ENCODE measurements around the gene PMF1.

PMF1 gene

GRCh38 chr1:156241311-156241811 lies 28.6 kb downstream of the PMF1 start:
- DNase-seq, result no peak

DNA sequence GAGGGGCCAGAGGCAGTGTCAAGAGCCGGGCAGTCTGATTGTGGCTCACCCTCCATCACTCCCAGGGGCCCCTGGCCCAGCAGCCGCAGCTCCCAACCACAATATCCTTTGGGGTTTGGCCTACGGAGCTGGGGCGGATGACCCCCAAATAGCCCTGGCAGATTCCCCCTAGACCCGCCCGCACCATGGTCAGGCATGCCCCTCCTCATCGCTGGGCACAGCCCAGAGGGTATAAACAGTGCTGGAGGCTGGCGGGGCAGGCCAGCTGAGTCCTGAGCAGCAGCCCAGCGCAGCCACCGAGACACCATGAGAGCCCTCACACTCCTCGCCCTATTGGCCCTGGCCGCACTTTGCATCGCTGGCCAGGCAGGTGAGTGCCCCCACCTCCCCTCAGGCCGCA lies 29.1 kb downstream of the PMF1 start, which contains the start of gene BGLAP:
Gene BGLAP (plus strand): TSS at position 259 of the 400 bp plus-strand sequence. CDS start 48 bp downstream, at position 307.
- DNase-seq, result no peak

GRCh38 chr1:156242738-156243137 lies 29.9 kb downstream of the PMF1 start:
- no peak for DNase-seq

GRCh38 chr1:156244126-156244525 lies 31.3 kb downstream of the PMF1 start:
- DNase-seq, result no peak

DNA sequence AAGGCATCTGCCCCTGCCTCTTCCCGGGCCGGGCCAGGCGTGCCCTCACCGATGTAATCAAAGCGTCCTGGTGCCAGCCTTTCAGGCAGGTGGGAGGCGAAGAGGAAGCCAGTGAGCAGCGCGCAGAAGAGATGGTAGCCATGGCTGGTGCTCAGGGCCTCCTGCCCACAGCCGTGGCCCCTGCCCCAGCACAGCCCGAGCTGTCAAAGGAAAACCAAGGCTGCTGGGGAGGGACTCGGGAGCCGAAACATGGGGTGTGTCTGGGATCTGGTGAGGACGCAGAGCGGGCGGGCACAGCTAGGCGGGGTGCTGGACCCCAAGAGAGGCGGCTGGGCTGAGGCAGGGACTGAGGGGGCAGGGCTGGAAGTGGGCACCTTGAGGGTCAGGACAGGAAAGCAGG lies 31.9 kb downstream of the PMF1 start:
- no peak for DNase-seq

DNA sequence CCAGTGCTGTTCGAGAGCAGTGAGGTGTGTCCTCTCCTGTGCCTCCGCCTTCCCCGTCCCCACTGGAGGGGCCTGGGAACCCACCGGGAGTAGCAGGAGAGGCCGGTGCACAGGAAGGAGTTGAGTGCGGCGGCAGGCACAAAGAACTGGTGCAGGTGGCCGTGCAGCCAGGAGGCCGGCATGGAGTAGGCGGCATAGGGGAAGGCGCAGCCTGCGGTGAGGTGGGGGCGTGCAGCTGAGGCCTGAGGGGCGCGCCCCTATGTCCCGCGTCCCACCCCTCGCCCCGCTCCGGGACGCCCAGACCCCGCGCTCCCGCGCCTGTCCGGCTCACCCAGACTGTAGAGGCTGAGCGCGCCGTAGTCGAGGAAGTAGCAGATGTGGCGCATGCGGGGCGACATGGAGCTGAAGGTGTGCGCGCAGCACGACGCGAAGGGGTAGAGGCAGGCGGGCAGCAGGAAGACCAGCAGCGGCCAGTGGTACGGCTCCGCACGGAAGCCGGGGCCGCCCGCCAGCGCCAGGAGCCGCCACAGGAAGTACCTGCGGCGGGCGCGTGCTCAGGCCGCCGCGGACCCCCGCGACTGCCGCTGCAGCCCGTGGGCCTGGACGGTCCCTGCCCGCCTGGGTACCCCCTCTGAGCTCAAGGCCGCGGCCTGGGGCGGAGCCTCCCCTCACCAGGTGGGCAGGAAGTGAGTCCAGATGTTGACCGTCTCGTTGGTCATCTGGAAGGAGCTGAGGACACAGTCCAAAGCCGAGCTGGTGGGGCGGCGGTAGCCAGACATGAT lies 32.8 kb downstream of the PMF1 start:
- DNase-seq, result no peak

GRCh38 chr1:156246241-156246780 lies 33.5 kb downstream of the PMF1 start:
- no peak for DNase-seq

- no peak for DNase-seq
Measured at GRCh38 chr1:156246781-156247459, 34.1 kb downstream of the PMF1 start.

DNA sequence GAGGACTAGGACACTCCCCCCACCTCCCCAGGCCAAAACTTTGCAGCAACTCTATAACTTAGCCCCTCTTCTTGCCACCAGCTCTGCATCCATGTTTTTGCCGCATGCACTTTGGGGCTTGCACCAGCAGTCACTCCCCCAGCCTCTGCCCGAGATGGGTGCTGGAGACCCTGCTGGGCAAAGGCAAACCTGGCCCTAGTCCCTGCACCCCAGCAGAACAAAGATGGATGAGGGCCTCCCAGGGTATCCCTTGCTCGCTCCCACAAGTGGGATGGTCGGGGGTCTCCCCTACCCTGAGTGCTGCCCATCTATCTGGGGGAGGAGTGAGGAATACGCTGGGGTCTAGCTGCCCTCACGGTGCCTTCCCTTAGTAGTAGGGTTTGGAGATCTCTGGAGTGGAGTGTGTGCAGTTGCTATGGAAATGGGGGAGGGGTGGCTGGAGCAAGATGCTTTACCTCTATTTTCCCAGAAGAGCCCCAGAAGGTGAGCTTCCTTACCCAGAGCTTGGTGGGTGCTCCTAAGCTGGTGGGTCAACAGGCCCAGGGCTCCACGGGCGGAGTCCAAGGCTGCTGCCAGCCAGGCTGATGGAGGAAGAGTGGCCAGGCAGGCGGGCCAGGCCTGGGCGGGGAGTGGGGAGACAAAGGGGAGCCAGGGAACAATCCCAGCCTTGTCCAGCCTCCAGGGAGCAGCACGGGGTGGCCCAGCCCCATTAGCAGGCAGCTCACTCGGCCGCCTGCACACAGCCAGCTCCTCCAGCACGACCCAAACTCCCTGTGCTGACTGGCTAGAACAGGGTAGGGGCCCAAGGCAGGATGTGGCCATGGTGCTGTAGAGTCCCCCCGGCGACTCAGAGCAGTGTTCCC lies 34.9 kb downstream of the PMF1 start, which contains the start of gene PAQR6:
Gene PAQR6 (minus strand): TSS at position 597 of the 863 bp plus-strand sequence. CDS start 1,325 bp downstream, outside the sequence.
- no peak for DNase-seq

DNA sequence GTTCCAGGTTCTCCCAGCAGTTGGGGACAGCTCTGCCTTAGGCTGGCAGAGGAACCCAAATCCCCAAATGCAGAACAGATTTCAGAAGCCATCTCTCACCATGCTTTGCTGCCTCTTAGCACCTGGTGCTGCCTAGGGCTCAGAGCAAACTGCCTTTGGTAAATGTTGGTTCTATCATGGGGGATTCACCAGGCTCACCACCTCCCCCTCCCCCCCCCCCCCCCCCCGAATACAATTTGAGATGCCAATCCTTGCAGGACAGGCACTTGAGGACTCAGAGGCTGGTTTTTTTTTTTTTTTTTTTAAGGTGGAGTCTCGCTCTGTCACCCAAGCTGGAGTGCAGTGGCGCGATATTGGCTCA lies 35.5 kb downstream of the PMF1 start:
- no peak for DNase-seq

GRCh38 chr1:156249593-156249992 lies 36.8 kb downstream of the PMF1 start:
- DNase-seq, result no peak

- DNase-seq, result no peak
Measured at GRCh38 chr1:156251527-156251926, 38.7 kb downstream of the PMF1 start.

- no peak for DNase-seq
Measured at GRCh38 chr1:156253634-156254033, 40.8 kb downstream of the PMF1 start.

DNA sequence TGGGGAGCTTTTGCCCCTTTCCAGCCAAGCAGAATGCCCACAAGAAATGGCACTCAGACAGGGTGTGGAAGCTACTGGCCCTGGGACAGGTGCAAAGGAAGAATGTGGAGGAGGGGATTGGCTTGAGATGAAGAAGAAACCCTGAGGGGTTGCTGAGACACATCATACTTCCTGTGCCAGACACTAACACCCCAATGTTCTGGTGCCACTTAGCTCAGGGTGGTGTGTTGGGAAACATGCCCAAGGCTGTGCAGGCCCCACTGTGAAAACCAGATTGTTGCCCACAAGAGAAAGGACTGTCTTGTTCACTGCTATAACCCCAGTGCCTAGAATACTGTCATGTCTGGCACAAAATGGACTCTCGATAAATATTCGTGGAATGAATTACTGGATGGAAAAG lies 44.9 kb downstream of the PMF1 start:
- peak; percentile 61 to 62 for DNase-seq

GRCh38 chr1:156258859-156259258 lies 46.1 kb downstream of the PMF1 start:
- DNase-seq, result no peak

GRCh38 chr1:156259805-156260204 lies 47.0 kb downstream of the PMF1 start:
- DNase-seq, result no peak

DNA sequence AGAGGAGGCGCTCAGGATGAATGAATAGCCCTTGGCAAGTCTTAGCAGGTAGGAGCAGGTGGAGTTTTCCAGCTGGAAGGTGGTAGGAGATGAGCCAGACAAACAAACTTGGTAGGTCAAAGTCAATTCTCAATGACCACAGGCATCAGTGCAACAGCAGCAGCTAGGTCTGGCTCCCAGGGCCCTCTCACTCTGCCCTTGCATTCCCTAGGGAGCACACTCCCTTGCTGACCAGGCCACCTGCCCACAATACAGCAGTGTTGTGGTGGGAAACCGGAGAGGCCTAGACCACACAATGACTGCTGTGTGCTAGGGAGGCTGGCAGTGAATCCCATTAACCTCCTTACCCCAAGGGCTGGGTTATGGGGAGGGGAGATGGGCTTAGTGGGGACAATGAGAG lies 48.1 kb downstream of the PMF1 start:
- no peak for DNase-seq

- DNase-seq, result no peak
Measured at GRCh38 chr1:156262461-156263287, 49.9 kb downstream of the PMF1 start.

DNA sequence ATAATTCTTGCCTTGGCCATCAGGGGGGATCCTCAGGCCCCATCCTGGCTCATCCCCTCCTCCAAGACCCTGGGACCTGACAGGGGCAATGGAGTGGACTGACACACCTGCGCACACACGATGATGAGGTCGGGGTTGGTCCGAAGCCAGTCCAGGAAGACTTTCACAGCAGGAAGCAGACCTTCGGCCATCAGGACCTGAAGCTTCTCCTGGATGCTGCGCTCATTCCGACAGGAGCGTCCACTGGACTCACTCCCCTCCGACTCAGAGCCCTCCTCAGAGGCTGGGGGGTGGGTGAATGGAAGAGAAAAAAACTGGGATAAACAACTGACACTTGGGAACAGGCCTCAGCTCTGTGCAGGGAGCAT lies 50.5 kb downstream of the PMF1 start:
- DNase-seq, result no peak

DNA sequence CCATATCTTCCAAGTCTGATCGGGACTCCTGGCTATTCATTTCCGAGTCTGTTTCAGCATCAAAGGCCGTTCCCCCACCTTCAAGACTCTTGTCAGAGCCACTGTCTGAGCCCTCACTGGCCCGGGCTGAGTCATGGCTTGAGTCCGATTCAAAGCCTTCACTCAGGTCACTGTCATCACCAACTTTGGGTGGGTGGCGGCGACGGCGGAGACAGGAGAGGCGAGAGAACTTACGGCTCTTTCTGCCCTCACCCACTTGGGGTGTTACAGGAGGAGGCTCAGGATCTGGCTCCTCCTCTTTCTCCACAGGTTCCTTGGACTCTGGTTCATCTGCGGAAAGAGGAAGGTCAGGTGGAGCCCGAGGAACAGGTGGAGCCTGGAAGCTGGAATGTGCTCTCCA lies 53.2 kb downstream of the PMF1 start:
- no peak for DNase-seq

DNA sequence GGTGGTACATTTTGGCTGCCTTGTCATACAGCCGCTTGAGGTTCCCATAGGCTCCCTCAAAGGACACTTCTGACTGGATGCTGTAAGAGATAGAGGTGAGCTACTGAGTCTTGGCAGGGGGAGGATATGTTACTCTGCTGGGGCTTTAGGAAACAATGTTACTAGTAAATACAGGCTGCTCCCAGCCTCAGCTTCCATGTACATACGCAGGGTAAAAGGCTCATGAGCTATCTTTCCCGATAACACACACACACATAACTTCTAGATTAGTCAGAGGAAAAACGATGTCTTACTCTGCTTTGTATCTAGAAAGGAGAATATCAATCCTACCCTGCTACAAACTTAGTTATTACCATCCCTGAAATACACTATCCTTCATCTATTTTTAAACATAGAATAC lies 55.5 kb downstream of the PMF1 start:
- no peak for DNase-seq

DNA sequence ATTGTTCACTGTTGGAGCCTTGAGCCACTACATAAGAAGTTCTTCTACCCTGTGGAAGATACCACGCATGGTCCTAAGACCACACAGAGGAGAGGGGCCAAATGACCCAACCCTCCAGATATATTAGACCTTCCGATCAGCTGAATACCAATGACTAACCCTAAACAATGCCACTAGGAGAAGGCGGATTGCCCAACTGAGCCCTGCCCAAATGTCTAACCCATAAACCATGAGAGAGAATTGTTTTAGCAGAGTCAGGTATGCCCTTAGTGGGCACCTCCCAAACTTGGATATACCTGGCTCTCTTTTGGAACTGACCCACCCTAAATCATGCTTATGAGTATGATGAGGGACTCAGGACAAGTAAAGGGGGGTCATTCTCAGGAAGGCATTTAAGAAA lies 57.5 kb downstream of the PMF1 start:
- no peak for DNase-seq
